Activated CD8-positive, alpha-beta memory T cell treated with anti-CD3 and anti-CD28 coated beads for 4 hours (primary cell): ENCODE results near the gene ARRDC5.
"Not testable (repeated sequence)": the region's sequence is repeated elsewhere in the genome, so short reads cannot be mapped to it uniquely, and the experiment has no call there.

Experiments used
- DNase-seq, 2 donors: peaks; one replicate each; pipeline ENCODE4 v3.0.0-alpha.2; 2020; ENCODE audit warnings: low read depth in 2 of 2

ARRDC5 gene

DNA sequence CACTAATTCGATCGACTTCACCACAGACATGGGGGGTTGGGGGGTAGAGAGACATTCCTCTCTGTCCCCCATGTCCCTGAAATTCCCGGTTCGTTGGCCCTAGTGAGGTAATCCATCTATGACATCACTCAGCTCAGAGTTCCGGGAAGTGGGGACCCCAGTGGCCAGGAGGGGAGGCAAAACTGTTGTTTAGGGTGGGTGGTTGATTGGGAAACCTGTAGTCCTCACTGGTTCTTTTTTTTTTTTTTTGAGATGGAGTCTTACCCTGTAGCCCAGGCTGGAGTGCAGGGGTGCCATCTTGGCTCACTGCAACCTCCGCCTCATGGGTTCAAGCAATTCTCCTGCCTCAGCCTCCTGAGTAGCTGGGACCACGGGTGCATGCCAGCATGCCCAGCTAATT lies at the start of gene ARRDC5:
ARRDC5 (minus strand) TSS at position 101 of the 400 bp plus-strand sequence; CDS start at position 30, 71 bp downstream.
- no peak for DNase-seq

DNA sequence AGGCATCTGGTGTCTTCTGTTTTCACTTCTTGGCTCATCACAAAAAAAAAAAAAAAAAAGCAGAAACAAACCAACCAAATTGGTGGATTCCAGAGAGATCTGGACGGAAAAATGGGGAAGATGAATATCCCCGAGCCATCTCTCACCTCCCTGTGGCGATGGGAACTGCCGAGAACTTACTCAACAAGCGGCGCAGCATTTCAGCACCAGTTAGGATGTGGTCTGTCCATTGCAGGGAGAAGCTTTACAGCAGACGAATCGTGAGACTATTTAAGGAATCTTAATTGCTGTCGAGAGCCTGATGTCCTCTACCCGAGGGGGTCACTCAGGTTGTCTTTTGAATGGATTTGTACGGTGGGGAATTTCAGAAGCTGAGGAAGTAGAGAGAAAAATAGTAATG lies 49.0 kb upstream of the ARRDC5 start:
- no peak for DNase-seq

DNA sequence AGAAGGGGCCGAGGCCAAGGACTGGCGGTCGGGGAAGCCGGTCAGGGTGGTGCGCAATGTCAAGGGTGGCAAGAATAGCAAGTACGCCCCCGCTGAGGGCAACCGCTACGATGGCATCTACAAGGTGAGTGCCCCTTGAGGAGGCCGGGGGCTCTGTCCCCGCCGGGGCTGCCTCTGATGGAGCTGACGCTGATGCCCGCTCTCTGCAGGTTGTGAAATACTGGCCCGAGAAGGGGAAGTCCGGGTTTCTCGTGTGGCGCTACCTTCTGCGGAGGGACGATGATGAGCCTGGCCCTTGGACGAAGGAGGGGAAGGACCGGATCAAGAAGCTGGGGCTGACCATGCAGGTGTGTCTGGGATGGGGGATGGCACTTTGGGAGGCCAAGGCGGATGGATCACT lies 48.0 kb upstream of the ARRDC5 start:
- not testable (repeated sequence) for DNase-seq

DNA sequence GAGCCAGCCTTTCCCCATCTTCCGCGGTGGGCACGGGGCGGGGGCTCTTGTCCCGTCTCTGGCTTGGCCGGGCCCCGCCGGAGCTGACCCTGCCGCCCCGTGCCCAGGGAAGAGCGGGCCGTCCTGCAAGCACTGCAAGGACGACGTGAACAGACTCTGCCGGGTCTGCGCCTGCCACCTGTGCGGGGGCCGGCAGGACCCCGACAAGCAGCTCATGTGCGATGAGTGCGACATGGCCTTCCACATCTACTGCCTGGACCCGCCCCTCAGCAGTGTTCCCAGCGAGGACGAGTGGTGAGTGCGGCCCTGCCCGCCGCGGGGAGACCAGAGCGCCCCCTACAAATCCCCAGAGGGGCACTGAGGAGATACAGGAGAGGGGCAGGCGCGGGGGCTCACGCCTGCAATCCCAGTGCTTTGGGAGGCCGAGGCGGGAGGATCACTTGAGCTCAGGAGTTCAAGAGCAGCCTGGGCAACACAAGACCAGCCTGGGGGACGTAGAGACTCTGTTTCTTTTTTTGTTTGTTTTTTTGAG lies 39.0 kb upstream of the ARRDC5 start:
- not testable (repeated sequence) for DNase-seq

DNA sequence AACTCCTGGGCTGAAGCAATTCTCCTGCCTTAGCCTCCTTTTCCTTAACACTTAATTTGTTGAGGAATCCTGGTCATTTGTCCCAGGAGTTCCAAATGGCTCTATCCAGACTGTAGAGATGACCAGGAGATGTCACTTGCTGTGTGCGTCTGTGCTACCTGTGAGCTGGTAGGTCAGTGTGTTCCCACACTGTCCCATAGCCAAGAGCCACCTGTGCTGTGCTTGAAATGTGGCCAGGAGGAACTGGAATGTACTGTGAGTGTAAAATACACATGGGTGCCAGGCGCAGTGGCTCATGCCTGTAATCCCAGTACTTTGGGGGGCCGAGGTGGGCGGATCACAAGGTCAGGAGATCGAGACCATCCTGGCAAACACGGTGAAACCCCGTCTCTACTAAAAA lies 36.8 kb upstream of the ARRDC5 start:
- DNase-seq: no peak

DNA sequence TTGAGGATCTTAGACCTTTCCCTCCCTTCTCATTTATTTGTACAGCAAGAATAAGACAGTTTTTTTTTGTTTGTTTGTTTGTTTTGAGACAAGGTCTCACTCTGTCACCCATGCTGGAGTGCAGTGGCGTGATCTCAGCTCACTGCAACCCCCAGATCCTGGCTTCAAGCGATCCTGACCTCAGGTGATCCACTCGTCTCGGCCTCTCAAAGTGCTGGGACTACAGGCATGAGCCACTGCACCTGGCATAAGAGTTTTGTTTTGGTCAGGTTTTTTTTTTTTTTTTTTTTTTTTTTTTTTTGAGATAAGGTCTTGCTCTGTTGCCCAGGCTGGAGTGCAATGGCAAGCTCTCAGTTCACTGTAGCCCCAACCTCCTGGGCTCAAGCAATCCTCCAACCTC lies 35.8 kb upstream of the ARRDC5 start:
- not testable (repeated sequence) for DNase-seq

DNA sequence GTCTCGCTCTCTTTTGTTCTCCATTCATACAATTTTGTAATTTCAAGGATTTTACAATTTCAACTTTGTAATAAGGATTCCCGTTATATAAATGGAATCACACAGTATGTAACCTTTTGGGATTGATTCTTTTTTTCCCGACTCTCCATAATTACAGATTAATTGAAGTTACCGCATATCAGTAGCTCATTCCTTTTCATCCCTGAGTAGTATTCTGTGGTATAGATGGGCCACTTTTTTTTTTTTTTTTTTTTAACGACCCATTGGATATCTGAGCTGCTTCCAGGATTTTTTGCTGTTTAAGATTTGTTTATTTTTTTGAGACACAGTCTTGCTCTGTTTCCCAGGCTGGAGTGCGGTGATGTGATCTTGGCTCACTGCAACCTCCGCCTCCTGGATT lies 34.4 kb upstream of the ARRDC5 start:
- DNase-seq: no peak

DNA sequence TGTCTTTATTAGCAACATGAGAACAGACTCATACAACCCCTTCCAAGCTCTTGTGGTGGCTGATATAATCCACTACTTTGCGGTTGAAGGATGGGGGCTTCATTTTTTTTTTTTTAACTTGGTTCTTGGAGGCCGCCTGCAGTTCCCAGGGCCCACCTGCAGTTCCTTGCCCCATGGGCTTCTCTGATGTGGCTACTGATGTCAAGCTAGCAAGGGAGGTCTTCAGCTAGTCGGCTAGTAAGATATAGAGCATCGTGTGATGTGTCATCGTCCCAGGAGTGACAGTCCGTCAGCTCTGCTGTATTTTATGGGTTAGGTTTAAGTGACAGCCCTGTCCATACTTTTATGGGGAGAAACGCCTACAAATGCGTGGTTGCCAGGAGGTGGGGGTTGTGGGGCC lies 32.7 kb upstream of the ARRDC5 start:
- DNase-seq: no peak

DNA sequence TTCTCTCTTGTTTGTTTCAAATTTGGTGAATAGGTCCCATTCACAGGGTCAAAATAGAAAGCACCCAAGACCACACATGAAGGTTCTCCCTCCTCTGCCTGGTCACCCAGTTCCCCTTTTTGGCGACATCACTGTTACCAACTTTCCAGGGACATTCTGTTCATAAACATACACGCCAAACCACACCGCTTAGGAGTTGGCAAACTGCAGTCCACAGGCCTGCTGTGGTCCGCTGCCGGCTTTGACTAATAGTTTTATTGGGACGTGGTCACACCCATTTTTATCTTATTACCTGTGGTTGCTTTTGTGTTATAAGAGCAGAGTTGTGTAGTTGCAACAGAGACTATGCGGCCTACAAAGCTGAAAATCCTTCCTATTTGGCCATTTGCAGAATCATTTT lies 30.8 kb upstream of the ARRDC5 start:
- DNase-seq: no peak

DNA sequence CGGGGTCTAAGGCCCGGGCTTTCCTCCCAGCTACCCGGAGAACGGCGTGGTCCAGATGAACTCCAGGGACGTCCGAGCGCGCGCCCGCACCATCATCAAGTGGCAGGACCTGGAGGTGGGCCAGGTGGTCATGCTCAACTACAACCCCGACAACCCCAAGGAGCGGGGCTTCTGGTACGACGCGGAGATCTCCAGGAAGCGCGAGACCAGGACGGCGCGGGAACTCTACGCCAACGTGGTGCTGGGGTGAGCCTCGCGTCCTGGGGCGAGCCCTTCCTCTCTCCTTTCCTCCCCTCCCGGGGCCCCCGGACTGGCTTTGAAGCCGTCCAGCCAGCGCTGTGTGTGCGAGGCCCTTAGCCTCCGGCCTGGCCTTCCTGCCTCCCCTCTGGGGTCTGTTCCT lies 30.0 kb upstream of the ARRDC5 start:
- no peak for DNase-seq

DNA sequence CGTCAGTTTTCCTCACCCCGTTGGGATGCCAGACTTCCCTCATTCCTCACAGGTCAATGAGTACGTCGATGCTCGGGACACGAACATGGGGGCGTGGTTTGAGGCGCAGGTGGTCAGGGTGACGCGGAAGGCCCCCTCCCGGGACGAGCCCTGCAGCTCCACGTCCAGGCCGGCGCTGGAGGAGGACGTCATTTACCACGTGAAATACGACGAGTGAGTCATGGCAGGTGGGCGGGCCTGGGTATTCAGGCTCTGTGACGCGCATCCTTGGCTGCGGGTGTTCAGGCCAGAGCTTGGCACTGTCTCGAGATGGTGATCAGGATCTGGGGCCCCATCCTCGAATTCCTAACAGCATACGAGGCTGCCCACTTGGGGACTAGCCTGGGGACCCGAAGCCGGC lies 28.0 kb upstream of the ARRDC5 start:
- DNase-seq: no peak

DNA sequence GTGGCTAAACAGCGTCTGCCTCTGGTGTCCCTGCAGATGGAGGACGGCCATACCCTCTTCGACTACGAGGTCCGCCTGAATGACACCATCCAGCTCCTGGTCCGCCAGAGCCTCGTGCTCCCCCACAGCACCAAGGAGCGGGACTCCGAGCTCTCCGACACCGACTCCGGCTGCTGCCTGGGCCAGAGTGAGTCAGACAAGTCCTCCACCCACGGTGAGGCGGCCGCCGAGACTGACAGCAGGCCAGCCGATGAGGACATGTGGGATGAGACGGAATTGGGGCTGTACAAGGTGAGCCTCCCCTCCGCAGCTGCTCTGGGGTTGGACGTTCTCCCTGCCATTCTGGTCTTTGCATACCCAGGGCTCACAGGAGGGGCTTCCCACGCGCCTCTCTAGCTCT lies 26.5 kb upstream of the ARRDC5 start:
- DNase-seq: no peak

DNA sequence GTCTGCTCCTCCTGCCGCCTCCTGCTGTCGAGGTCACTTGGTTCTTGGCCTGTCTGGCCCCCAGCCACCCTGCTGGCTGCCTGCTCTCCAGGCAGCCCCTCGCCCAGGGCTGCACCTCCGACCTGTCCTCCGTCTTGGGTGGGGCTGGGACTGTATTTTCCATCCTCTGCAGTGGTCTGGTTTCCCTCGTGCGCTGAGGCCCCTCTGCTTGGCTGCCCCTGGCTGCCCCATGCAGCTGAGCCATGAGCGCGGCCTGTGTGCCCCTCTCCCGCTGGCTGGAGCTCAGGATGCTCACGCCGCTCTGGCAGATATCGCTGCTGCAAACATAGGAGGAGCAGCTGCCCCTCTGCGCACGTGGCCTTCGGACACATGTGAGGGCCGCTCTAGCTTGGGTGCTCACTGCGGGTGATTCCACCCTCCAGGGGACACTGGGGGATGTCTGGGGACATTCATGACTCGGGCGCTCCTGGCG lies 20.6 kb upstream of the ARRDC5 start:
- no peak for DNase-seq

DNA sequence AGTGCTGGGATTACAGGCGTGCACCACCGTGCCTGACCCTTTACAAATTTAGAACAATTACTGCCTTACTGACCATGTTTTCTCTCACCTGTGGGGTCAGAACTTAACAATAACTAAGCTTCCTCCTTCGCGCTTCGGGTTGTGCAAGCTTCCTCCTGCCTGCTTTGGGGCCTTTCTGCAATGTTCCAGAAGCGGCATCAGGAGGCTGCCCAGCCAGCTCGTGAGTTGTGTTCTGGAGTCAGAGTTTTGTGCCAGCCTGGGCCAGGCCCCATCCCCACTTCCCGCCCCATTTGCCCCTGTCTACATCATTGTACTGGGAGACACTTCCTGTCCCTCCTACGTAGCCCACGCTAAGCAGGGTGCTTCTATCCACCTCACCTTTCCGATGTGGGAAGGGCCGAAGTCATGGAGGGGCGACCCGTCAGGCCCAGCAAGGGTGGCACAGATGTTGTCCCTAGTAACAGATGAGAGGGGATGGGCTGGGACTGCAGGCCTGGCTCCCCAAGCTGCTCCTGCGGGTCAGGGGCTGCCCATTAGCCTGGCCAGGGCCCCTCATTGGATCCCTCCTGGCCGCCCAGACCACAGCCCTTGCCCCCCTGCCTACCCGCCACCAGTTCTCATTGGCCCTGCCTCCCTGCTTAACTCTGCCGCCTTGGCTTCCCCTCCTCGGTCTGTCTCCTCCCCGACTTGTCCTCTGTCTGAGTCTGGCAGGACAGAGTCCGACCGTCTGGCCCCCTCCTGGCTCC lies 20.0 kb upstream of the ARRDC5 start:
- DNase-seq: no peak

DNA sequence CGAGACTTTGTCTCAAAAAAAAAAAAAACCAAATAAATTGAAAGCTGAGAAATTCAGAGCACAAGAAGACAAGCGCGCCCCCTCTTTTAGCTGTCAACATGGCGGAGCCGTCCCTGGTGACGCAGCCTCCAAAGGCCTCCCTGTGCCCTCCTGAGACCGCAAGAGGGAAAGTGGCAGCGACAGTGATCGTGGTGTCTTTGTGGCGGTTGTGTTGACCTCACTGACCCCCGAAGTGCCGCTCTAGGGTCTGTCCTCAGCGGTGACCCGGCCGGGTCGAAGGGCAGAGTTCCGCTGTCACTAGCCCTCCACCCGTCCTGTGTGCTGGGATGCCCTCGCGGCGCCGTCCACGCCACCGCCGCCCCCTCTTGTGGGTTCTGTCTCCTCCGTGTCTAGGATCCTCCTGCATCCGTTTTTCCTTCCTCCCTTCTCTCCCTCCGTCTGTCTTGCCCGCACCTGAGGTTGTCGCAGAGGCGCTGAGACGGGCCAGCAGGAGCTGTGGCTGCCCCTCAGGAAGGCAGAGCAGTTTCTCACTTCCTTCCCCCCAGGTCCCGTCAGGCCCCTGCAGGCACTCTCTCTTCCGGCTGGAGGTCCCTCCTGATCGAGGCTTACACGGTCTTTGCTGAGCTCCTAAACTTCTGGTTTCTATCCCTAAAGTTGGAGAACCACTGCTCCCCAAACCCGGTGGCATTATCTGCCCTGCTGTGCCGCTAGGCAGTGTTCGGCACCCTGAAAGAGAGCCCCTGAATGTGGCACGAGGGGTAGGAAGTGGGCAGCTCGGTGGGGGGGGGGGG lies 13.8 kb upstream of the ARRDC5 start:
- peak in 1 of 2 donors; percentile 17 for DNase-seq

DNA sequence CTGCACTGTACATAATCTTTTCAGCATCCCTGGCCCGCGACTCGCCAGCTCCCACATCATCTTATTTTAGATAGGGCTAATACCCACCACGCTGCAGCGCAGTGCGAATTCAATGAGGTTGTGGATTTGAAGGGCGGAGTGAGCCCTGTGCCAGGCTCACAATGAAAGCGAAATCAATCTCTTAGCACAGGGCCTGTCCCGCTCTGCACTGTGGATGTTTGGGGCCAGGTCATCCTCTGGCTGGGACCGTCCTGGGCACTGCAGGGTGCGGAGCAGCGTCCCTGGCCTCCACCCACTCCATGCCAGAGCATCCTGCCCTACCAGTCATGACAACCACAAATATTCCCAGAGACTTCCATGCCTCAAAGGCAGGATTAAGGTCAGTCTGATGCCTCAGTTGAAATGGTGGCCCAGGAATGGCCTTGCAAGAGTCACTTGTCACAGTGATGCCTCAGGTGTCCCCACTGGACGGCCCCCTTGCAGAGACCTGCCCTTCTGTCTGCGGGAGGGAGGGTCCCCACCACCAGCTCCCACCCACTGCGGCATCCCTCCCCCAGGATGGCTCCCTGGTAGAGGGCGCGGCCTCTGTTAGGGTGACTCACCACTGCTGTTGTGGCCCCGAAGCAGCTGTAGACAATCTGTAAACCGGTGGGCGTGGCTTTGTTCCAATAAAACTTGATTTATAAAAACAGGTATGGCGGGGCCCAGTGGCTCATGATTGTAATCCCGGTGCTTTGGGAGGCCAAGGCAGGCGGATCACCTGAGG lies 12.2 kb upstream of the ARRDC5 start:
- DNase-seq: peak; percentile 55 to 70

DNA sequence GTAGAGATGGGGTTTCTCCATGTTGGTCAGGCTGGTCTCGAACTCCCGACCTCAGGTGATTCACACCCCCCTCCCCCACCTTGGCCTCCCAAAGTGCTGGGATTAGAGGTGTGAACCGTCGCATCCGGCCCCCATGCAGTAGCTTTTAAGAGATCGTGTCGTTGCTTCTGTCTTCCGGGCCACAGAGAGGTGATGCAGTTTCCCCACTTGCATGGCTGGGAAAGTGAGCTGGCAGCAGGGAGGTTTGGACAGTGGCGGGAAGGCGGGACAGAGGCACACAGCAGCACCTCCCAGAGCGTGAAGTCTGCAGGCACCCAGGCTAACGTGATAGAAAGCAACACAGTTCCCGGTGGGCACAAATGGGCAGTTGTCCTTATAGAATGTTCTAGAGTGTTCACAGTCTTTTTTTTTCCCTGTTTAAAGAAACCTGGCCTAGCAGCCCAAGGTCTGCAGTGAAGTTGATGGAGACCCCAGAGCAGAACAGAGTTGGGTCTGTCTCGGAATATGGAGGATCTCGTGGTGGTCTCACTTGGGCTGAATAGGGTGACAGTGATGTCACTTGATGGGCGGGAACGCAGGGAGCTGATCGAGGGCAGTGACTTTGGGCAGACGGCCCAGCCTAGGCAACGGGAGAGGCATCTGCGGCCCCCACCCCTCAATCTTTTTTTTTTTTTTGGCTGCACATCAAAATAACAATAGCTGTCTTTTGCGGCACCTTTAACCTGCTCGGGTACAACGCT lies 11.5 kb upstream of the ARRDC5 start:
- DNase-seq: peak in 1 of 2 donors; percentile 13

DNA sequence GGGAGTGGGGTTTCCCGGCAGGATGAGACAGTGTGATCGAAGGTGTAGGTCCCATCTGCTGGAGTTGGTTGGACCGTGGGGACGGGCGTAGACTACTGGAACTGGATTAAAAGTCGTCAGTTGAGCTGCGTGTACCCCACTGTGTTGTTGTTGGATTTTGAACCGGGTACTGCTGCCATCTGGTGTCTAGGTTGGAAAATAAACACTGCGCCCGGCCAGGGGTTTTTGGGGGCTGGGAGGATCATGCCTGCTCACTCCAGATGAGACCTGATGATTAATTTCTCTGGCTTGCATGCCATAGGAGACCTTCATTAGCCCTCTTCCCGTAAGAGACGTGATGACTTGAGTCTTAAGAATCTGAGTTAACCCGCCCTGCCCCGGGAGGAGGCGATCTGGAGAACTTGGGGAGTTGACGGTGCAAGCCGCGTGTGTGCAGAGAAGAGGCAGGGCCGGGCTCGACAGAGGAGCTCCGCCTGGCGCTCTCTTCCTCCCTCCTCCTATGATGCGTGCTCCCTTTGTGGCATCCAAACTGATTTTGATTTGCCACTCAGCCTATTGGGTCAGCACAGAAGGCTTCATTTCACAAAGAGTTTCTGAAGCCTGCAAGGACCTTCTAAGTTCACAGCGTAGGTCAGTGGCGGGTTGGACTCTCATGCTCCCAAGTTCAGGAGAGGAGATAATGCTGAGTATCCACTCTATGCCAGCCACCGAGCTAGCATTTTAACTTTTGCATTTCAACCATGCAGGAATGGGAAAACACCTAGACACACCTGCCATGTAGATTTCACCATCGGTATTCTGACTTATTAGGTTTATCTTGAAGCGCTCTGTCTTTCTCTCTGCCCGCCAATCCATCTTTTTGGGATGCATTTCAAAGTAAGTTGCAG lies 9.3 kb upstream of the ARRDC5 start:
- DNase-seq: peak in 1 of 2 donors; percentile 56

DNA sequence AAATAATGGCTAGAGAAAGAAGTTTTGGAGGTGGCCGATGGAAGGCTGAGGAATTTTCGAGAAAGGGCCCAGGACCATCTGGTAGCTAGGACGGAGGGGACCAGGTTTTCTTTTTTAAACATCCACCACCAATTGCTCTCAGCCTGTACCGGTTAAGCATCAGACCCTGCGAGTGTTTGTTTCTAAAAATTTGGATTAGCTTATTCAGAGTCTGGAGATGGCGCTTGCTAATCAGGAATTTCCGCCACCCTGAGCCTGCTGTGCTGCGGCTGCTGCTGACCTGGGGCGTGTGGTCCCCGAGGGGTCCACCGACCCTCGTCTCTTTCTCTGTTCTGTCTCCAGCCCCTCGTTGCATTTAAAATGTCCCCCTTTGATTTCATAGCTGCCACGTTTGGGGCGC lies 8.6 kb upstream of the ARRDC5 start:
- no peak for DNase-seq

DNA sequence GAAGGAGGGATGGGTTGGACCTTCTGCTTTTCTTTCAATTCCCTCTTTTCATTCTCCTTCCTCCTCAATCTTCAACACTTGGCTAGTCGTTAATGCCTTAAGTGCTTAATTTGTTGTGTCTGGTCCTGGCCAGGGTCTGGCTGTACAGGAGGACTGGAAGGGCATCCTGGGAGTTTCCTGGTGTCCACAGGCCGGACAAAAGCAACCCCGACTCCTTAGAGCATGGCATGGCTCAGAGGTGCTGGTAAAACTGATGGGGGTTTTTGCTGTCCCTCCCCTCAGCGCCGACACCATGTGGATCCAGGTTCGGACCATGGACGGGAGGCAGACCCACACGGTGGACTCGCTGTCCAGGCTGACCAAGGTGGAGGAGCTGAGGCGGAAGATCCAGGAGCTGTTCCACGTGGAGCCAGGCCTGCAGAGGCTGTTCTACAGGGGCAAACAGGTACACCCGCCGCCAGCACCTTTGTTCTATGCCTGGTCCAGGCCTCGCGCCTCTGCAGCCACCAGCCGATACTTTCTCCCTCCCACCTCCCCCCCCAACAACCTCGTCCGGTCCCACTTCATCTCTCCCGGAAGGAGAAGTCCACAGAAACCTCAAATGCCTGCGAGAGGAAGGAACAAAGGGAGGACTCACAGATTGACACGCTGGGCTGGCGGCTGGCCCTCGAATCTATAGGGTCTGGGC lies 8.0 kb upstream of the ARRDC5 start:
- DNase-seq: no peak
